NCI-H1417 treated with DMSO at 0.1 percent for 48 hours (cell line): ENCODE results near the gene MEI1.
"Not testable (repeated sequence)": the region's sequence is repeated elsewhere in the genome, so short reads cannot be mapped to it uniquely, and the experiment has no call there.

Source experiments
- DNase-seq: peaks from one replicate; lab custom pipeline; 2025; lab: John Stamatoyannopoulos, UW

The MEI1 gene

GRCh38 chr22:41821471-41822316 is 122.4 kb downstream of the MEI1 start:
- DNase-seq, result no peak

- DNase-seq, result no peak
These were observed 123.2 kb downstream of the MEI1 start for GRCh38 chr22:41822317-41823057.

GRCh38 chr22:41823797-41824196 is 124.5 kb downstream of the MEI1 start:
- no peak for DNase-seq

- DNase-seq, result no peak
These were observed 126.1 kb downstream of the MEI1 start for GRCh38 chr22:41825376-41825775.

- no peak for DNase-seq
These were observed 126.7 kb downstream of the MEI1 start for GRCh38 chr22:41826021-41826420.

GRCh38 chr22:41826430-41827383 is 127.4 kb downstream of the MEI1 start:
- no peak for DNase-seq

GRCh38 chr22:41827671-41828070 is 128.4 kb downstream of the MEI1 start:
- DNase-seq, result no peak

- peak; percentile 29 for DNase-seq
These were observed 129.2 kb downstream of the MEI1 start for GRCh38 chr22:41828516-41828915.

- DNase-seq, result no peak
These were observed 130.9 kb downstream of the MEI1 start for GRCh38 chr22:41830174-41830573.

- DNase-seq, result no peak
These were observed 132.1 kb downstream of the MEI1 start for GRCh38 chr22:41831383-41831782.

- DNase-seq, result no peak
These were observed 132.7 kb downstream of the MEI1 start for GRCh38 chr22:41831828-41832552.

- DNase-seq, result peak; percentile 79
These were observed 133.5 kb downstream of the MEI1 start, which contains the start of gene SREBF2 for GRCh38 chr22:41832553-41833368. SREBF2 (plus strand) TSS chr22:41833105; CDS start chr22:41833271, 166 bp downstream.

GRCh38 chr22:41833369-41834004 is 134.2 kb downstream of the MEI1 start:
- DNase-seq, result no peak

- DNase-seq, result no peak
These were observed 135.0 kb downstream of the MEI1 start for GRCh38 chr22:41834005-41834944.

- not testable (repeated sequence) for DNase-seq
These were observed 136.2 kb downstream of the MEI1 start for GRCh38 chr22:41835462-41835861.

GRCh38 chr22:41836551-41836950 is 137.2 kb downstream of the MEI1 start:
- DNase-seq, result no peak

- no peak for DNase-seq
These were observed 139.7 kb downstream of the MEI1 start for GRCh38 chr22:41838842-41839618.

- no peak for DNase-seq
These were observed 140.9 kb downstream of the MEI1 start for GRCh38 chr22:41840216-41840615.
